A673 (cell line): ENCODE data around the gene SH2D3C. TPM values are rescaled to one million over a fixed set of nuclear protein-coding genes. Genes with fewer than 3 reads are reported as not detected.

ENCODE experiments used
- Bru-seq: library from RNA; stranded (reverse); fragments of 400-500 nt; gene quantifications from one replicate; lab custom pipeline; 2021; lab: Mats Ljungman, UMichigan
- BruChase-seq, 2 experiments: library from RNA; stranded (reverse); fragments of 400-500 nt; gene quantifications; one replicate each; lab custom pipeline; 2021; lab: Mats Ljungman, UMichigan
- BruUV-seq: library from RNA; stranded (reverse); fragments of 400-500 nt; replicated peaks from 2 replicates; lab custom pipeline; 2021; lab: Mats Ljungman, UMichigan
- CTCF ChIA-PET: fragments of 300-600 bp; sonication (Branson Sonifier 250); formaldehyde crosslinking; loops from one replicate; lab custom pipeline; 2022; ENCODE audit warnings: antibody characterized with exemption; lab: Charles Lee
- POLR2A ChIA-PET: fragments of 300-600 bp; sonication (Branson Sonifier 250); formaldehyde crosslinking; loops from one replicate; lab custom pipeline; 2022; ENCODE audit warnings: antibody characterized with exemption; ENCODE audit not compliant: low non-redundant PET; lab: Charles Lee
- DNase-seq: peaks from one replicate; pipeline ENCODE4 v3.0.0-alpha.2; 2015; ENCODE audit warnings: low spot score
- H3K27ac ChIP-seq: fragments of 200-600 bp; sonication (generic); 2 replicates; pipeline ENCODE4 v1.5.1; 2016; ENCODE audit warnings: mixed run types, low read depth, mild to moderate bottlenecking, mixed read lengths, antibody characterized with exemption, low read length; ENCODE audit not compliant: poor library complexity, severe bottlenecking
- H3K27me3 ChIP-seq: fragments of 200-600 bp; sonication (generic); replicated peaks from 2 replicates; pipeline ENCODE4 v1.6.1; 2017; ENCODE audit warnings: mixed run types, low read depth, mild to moderate bottlenecking, mixed read lengths, antibody characterized with exemption, low read length; ENCODE audit not compliant: insufficient read depth, poor library complexity
- H3K36me3 ChIP-seq: fragments of 200-600 bp; sonication (generic); 2 replicates; pipeline ENCODE4 v1.6.1; 2016; ENCODE audit warnings: mixed run types, mild to moderate bottlenecking, mixed read lengths, antibody characterized with exemption, low read length; ENCODE audit not compliant: insufficient read depth, poor library complexity, severe bottlenecking
- H3K4me1 ChIP-seq: fragments of 200-600 bp; sonication (generic); 2 replicates; pipeline ENCODE4 v1.6.1; 2017; ENCODE audit warnings: mixed run types, mild to moderate bottlenecking, mixed read lengths, antibody characterized with exemption, low read length; ENCODE audit not compliant: insufficient read depth, poor library complexity, severe bottlenecking
- H3K4me3 ChIP-seq: fragments of 200-600 bp; sonication (generic); 2 replicates; pipeline ENCODE4 v1.5.1; 2016; ENCODE audit warnings: low read depth, mixed run types, mild to moderate bottlenecking, mixed read lengths, low read length; ENCODE audit not compliant: poor library complexity, severe bottlenecking
- H3K9me3 ChIP-seq: fragments of 200-600 bp; sonication (generic); 2 replicates; pipeline ENCODE4 v1.6.1; 2016; ENCODE audit warnings: mixed run types, low read depth, mild to moderate bottlenecking, mixed read lengths, antibody characterized with exemption, low read length; ENCODE audit not compliant: poor library complexity, severe bottlenecking
- EZH2 ChIP-seq: fragments of 200-600 bp; sonication (generic); IDR thresholded peaks from 2 replicates; pipeline ENCODE4 v1.6.1; 2017; ENCODE audit warnings: borderline replicate concordance, low read depth, mild to moderate bottlenecking, mixed read lengths, antibody characterized with exemption, low read length; ENCODE audit not compliant: poor library complexity, severe bottlenecking
- intact Hi-C: fragments of 100-400 bp; cut with micrococcal nuclease; formaldehyde crosslinking; loops from one replicate; pipeline ENCODE4 v1.10.0; 2022; ENCODE audit not compliant: unreplicated experiment
- long read RNA-seq: library from polyadenylated mRNA; stranded (forward); transcript quantifications from one replicate; pipeline ENCODE4 v2.0.0, GENCODE V29; 2022
- total RNA-seq: library from RNA; stranded (reverse); gene quantifications from 2 replicates; pipeline ENCODE4 v1.2.3, GENCODE V29; 2021
- TF ChIP-seq, protein P1 (sequence below): fragments of 300-800, 200-600 bp; sonication (generic); conservative IDR thresholded peaks from 2 replicates; pipeline ENCODE4 v1.5.1; 2017; ENCODE audit warnings: low read depth, mild to moderate bottlenecking, antibody characterized with exemption, low read length, moderate library complexity, mixed read lengths

Gene SH2D3C, protein sequence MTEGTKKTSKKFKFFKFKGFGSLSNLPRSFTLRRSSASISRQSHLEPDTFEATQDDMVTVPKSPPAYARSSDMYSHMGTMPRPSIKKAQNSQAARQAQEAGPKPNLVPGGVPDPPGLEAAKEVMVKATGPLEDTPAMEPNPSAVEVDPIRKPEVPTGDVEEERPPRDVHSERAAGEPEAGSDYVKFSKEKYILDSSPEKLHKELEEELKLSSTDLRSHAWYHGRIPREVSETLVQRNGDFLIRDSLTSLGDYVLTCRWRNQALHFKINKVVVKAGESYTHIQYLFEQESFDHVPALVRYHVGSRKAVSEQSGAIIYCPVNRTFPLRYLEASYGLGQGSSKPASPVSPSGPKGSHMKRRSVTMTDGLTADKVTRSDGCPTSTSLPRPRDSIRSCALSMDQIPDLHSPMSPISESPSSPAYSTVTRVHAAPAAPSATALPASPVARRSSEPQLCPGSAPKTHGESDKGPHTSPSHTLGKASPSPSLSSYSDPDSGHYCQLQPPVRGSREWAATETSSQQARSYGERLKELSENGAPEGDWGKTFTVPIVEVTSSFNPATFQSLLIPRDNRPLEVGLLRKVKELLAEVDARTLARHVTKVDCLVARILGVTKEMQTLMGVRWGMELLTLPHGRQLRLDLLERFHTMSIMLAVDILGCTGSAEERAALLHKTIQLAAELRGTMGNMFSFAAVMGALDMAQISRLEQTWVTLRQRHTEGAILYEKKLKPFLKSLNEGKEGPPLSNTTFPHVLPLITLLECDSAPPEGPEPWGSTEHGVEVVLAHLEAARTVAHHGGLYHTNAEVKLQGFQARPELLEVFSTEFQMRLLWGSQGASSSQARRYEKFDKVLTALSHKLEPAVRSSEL
- not detected in 2 replicates for total RNA-seq
- Bru-seq, nascent RNA: percentile 8 among the genes with signal in this experiment
- percentile 2 among the genes with signal in this experiment for BruChase-seq, experiment 1, labeled RNA remaining after a 2-hour chase
- percentile 10 among the genes with signal in this experiment for BruChase-seq, experiment 2, labeled RNA remaining after a 6-hour chase
- long read RNA-seq: 0 reads

DNA sequence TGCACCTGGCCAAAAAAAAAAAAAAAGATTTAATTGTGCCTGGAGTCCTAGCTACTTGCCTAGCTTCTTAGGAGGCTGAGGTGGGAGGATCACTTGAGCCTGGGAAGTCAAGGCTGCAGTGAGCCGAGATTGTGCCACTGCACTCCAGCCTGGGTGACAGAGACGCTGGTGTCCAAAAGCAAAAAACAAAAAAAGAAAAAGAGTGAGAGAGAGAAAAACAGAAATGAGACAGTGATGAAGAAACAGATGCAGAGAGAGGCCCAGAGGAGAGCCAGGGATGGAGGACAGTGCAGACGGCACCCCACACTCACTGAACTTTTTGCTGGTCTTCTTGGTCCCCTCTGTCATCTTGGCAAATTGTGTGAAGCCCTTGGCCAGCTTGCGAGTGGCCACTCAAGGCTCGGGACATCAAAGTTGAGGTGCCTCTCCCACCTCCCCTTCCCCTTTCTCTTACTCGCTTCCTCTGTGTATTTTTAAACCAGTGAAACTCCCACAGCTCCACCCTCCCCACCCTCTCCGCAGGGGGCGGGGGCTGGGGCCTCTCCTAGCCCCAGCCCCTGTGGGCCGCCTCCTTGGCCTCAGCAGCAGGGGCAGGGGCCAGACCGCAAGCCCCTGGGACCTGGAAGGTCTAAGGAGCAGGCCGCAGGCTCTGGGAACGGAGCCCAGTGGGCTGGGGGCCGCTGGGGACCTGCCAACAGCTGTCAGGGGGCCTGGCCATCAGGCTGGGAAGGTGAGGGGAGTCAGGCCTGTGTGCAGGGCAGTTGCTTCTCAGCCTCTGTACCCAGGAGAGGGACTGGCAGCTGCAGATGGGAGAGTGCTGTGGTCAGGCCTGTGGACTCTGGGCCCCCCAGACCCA is at the start of gene SH2D3C:
Gene SH2D3C (minus strand): TSS at position 387 of the 856 bp plus-strand sequence. CDS start 39 bp downstream, at position 348.
- no peaks in the 10 kb centered on the region for H3K9me3 ChIP-seq
- no peak for DNase-seq
- ChIA-PET CTCF (interaction anchor here (0.6 kb wide), 1 partner anchor 619 kb away, joined by 5 read pairs; no protein-coding TSS in a partner anchor), POLR2A (interaction anchor here (0.6 kb wide), 1 partner anchor 46 kb away, joined by 3 read pairs; no protein-coding TSS in a partner anchor)
- no peaks in the 10 kb centered on the region for H3K27me3 ChIP-seq
- no peaks in the 10 kb centered on the region for H3K4me1 ChIP-seq
- H3K27ac ChIP-seq: no peak within 1 kb of the TSS
- TF ChIP-seq EZH2: no peak
- no peak within 1 kb of the TSS for H3K4me3 ChIP-seq
- intact Hi-C loops: no loop called here
- BruUV-seq: no TSS peak
- no peaks in the 10 kb centered on the region for H3K36me3 ChIP-seq

DNA sequence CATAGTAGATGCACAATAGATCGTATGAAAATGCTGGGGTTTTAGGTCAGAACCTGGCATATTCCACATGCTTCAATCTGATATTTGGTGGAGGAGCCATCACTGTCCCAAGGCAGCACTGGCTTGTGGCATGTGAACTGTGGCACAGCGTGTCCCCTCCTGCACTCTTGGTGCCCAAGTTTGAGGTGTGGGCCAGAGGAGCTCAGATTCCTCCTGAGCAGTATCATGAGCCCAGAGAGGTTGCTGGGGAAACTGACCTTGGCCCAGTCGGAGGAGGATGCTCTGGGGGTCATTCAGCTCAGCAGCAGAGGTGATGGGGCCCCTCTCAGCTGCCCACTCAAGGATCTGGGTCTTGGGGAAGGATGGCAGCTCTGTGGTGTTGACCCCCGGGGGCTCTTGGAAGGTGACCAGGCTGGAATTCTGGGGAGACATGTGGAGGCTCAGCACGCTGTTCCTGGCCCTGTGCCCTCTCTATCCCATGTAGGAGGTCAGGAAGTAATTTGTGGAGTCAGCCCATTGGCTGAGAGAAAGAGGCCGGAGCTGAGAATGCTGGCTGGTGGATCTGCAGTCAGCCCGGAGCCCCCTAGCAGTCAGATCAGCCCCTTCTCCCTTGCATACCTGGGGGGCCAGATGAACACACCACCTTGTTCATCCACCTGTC is 47.9 kb upstream of the SH2D3C start:
- ChIA-PET CTCF (no interaction called here), POLR2A (no interaction called here)
- Histone ChIP-seq H3K36me3 (peaks cover 5% of the 10 kb centered on the region), H3K4me1 (no peaks in the 10 kb centered on the region), H3K27ac (no peak overlapping the region), H3K9me3 (no peaks in the 10 kb centered on the region), H3K4me3 (no peak overlapping the region), H3K27me3 (no peaks in the 10 kb centered on the region)
- intact Hi-C loops: no loop called here
- DNase-seq: no peak
- TF ChIP-seq, protein P1, sequence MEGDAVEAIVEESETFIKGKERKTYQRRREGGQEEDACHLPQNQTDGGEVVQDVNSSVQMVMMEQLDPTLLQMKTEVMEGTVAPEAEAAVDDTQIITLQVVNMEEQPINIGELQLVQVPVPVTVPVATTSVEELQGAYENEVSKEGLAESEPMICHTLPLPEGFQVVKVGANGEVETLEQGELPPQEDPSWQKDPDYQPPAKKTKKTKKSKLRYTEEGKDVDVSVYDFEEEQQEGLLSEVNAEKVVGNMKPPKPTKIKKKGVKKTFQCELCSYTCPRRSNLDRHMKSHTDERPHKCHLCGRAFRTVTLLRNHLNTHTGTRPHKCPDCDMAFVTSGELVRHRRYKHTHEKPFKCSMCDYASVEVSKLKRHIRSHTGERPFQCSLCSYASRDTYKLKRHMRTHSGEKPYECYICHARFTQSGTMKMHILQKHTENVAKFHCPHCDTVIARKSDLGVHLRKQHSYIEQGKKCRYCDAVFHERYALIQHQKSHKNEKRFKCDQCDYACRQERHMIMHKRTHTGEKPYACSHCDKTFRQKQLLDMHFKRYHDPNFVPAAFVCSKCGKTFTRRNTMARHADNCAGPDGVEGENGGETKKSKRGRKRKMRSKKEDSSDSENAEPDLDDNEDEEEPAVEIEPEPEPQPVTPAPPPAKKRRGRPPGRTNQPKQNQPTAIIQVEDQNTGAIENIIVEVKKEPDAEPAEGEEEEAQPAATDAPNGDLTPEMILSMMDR: no peak
- no TSS peak for BruUV-seq

DNA sequence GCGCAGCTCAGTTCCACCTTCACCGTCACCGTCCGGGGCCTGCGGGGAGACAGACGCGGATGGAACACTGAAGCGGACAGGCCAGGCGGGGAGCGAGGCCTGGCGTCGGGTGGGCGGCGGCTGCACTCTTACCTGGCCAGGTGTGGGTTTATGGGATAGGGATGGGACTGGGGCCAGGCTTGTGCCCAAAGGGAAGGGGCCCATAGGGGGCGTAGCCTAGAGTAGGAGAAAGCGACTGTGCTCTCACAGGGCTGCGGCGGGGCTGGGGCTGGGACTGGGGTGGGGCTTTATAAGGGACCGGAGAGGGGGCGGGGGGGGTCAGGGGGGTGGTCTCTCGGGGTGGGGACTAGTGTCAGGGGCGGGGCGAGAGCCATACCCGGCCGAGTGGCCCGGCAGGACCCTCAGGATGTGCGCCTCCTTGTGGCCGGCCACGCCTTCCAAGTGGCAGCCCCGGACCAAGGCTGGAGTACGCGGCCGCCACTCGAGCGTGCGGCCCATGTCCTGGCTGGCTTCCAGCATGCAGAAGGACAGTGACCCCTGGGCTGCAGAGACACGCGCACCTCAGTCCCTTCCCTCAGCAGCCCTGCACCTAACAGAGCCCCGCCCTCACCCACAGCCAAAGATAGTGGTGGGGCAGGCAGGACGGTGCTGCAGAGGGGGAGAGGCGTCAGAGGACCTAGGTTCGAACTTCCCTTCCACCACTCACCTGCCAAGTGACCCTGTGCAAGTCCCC is 47.0 kb upstream of the SH2D3C start:
- H3K36me3 ChIP-seq: peaks cover 5% of the 10 kb centered on the region
- ChIA-PET POLR2A (no interaction called here), CTCF (no interaction called here)
- TF ChIP-seq, protein P1: peak; percentile 50
- no peak for TF ChIP-seq EZH2
- H3K27me3 ChIP-seq: no peaks in the 10 kb centered on the region
- no peak for DNase-seq
- H3K4me3 ChIP-seq: no peak overlapping the region
- BruUV-seq: no TSS peak
- H3K9me3 ChIP-seq: no peaks in the 10 kb centered on the region
- H3K4me1 ChIP-seq: no peaks in the 10 kb centered on the region
- intact Hi-C loops: no loop called here
- no peak overlapping the region for H3K27ac ChIP-seq
